ENCODE data around the gene HIPK4. TPM values are rescaled to one million over a fixed set of nuclear protein-coding genes. Genes with fewer than 3 reads are reported as not detected.

Gene HIPK4
- total and polyA plus RNA-seq, 4 donors, result 0.02 to 0.17 TPM; not detected in 2

- Histone ChIP-seq H3K27ac (ENCODE audit: low read depth in 1 of 2, low read length in 2 of 2) (no peak overlapping the region), H3K9ac (ENCODE audit: low read depth in 1 of 2, low read length in 2 of 2) (no peak overlapping the region), H3K4me3 (ENCODE audit: low read depth in 1 of 3, low read length in 3 of 3) (no peak overlapping the region), H3K9me3 (ENCODE audit: control insufficient read depth in 4 of 4, low read length in 3 of 4) (no peaks in the 10 kb centered on the region), H3K36me3 (ENCODE audit: control insufficient read depth in 4 of 4, insufficient read depth in 3 of 4, low read depth in 1 of 4, low read length in 3 of 4) (peaks cover 0 to 21% (median 7%) of the 10 kb centered on the region in 4 donors), H3K4me1 (ENCODE audit: control insufficient read depth in 4 of 4, insufficient read depth in 4 of 4, low read length in 3 of 4) (no peaks in the 10 kb centered on the region), H3K27me3 (ENCODE audit: control insufficient read depth in 4 of 4, insufficient read depth in 4 of 4, low read length in 3 of 4) (no peaks in the 10 kb centered on the region)
- DNase-seq (ENCODE audit: low spot score), result no peak
- 86% methylated on average over 3 of the region's 3 CpGs for WGBS
- no peak for TF ChIP-seq GABPA (IDR thresholded peaks at IDR 0.05 in 1 of 2, conservative IDR thresholded peaks at IDR 0.05 in 1 of 2)
- no peak for TF ChIP-seq FOXA1 (IDR thresholded peaks at IDR 0.05)
- TF ChIP-seq HNF4G (IDR thresholded peaks at IDR 0.05), result no peak
- TF ChIP-seq NR2F2 (IDR thresholded peaks at IDR 0.05), result no peak
- TF ChIP-seq MAX (IDR thresholded peaks at IDR 0.05), result no peak
- no peak for TF ChIP-seq CTCF (IDR thresholded peaks at IDR 0.05; ENCODE audit: low read depth, low read length, missing input control)
- TF ChIP-seq HNF4A (conservative IDR thresholded peaks at IDR 0.05), result no peak
- no peak for TF ChIP-seq FOXA2 (IDR thresholded peaks at IDR 0.05)
- TF ChIP-seq ZBTB33 (IDR thresholded peaks at IDR 0.05), result no peak
- TF ChIP-seq TAF1 (conservative IDR thresholded peaks at IDR 0.05), result no peak
- TF ChIP-seq YY1 (IDR thresholded peaks at IDR 0.05), result no peak
- no peak for TF ChIP-seq REST (IDR thresholded peaks at IDR 0.05)
- no peak for TF ChIP-seq RXRA (IDR thresholded peaks at IDR 0.05)
- no peak for TF ChIP-seq EGR1 (IDR thresholded peaks at IDR 0.05; ENCODE audit: low read depth in 2 of 2)
- no peak for TF ChIP-seq RAD21 (IDR thresholded peaks at IDR 0.05)
- TF ChIP-seq ATF3 (IDR thresholded peaks at IDR 0.05), result no peak
- TF ChIP-seq SP1 (IDR thresholded peaks at IDR 0.05), result no peak
Measured at GRCh38 chr19:40381321-40381720, 8.7 kb downstream of the HIPK4 start.

All from liver (tissue), 9 donors.